ENCODE data around the gene LPP.

GRCh38 chr3:188546835-188547670 lies 393.1 kb downstream of the LPP start:
- TF ChIP-seq, protein P1, sequence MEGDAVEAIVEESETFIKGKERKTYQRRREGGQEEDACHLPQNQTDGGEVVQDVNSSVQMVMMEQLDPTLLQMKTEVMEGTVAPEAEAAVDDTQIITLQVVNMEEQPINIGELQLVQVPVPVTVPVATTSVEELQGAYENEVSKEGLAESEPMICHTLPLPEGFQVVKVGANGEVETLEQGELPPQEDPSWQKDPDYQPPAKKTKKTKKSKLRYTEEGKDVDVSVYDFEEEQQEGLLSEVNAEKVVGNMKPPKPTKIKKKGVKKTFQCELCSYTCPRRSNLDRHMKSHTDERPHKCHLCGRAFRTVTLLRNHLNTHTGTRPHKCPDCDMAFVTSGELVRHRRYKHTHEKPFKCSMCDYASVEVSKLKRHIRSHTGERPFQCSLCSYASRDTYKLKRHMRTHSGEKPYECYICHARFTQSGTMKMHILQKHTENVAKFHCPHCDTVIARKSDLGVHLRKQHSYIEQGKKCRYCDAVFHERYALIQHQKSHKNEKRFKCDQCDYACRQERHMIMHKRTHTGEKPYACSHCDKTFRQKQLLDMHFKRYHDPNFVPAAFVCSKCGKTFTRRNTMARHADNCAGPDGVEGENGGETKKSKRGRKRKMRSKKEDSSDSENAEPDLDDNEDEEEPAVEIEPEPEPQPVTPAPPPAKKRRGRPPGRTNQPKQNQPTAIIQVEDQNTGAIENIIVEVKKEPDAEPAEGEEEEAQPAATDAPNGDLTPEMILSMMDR (conservative IDR thresholded peaks at IDR 0.05; ENCODE audit: low read depth, low read length): no peak
- TF ChIP-seq EZH2 (IDR thresholded peaks at IDR 0.05; ENCODE audit: low read length, unreplicated experiment): no peak
- no peak for TF ChIP-seq EZH2phosphoT487 (IDR thresholded peaks at IDR 0.05; ENCODE audit: borderline replicate concordance, low read length)

All from PC-3 (cell line).